Tibial nerve (tissue), 4 donors: Measurements from ENCODE around the gene GABRB1. TPM values are rescaled to one million over a fixed set of nuclear protein-coding genes. Genes with fewer than 3 reads are reported as not detected.

Experiments used
- DNase-seq, 2 donors: peaks; one replicate each; pipeline ENCODE4 v3.0.0-alpha.2; 2019; ENCODE audit warnings: low spot score in 2 of 2
- H3K27ac ChIP-seq, 4 donors: fragments of 200-600 bp; sonication (generic) in 3 of 4; one replicate each; pipeline ENCODE4 v1.5.1; 2017 to 2019; ENCODE audit warnings: mild to moderate bottlenecking in 1 of 4
- H3K27me3 ChIP-seq, 2 donors: fragments of 200-600 bp; sonication (generic) in 1 of 2; one replicate each; pipeline versions ENCODE4 v1.5.1 to v1.6.0; 2017 to 2019
- H3K36me3 ChIP-seq, 3 donors: fragments of 200-600 bp; sonication (generic); one replicate each; pipeline ENCODE4 v1.5.1; 2018 to 2019
- H3K4me1 ChIP-seq, 4 donors: fragments of 200-600 bp; sonication (generic) in 3 of 4; one replicate each; pipeline ENCODE4 v1.5.1; 2017 to 2019
- H3K4me3 ChIP-seq, 4 donors: fragments of 200-600 bp; sonication (generic) in 3 of 4; one replicate each; pipeline ENCODE4 v1.5.1; 2017 to 2019; ENCODE audit warnings: mild to moderate bottlenecking in 1 of 4, moderate library complexity in 1 of 4
- H3K9me3 ChIP-seq, 4 donors: fragments of 200-600 bp; sonication (generic) in 3 of 4; one replicate each; pipeline ENCODE4 v1.5.1; 2017 to 2019
- EP300 ChIP-seq, 2 donors: sonication (generic); formaldehyde crosslinking; IDR thresholded peaks; one replicate each; pipeline ENCODE4 v1.6.1; 2017; ENCODE audit warnings: antibody characterized with exemption in 2 of 2, mild to moderate bottlenecking in 1 of 2
- POLR2A ChIP-seq, 2 donors: fragments of 450-650 bp; IDR thresholded peaks; one replicate each; pipeline ENCODE4 v1.6.1; 2017; ENCODE audit warnings: antibody characterized with exemption in 2 of 2, mild to moderate bottlenecking in 2 of 2, moderate library complexity in 2 of 2
- WGBS, 2 donors: methylation state at CpG; one replicate each; pipeline ENCODE4 v1.1.5; 2018; 5-methylcytosine and 5-hydroxymethylcytosine counted together
- total RNA-seq, 4 donors: library from RNA; depleted of rRNA; stranded (reverse); fragments of >200 nt; gene quantifications; one replicate each; pipeline ENCODE4 v1.1.0, GENCODE V29; 2016
- TF ChIP-seq, protein P1 (sequence below), 5 experiments: fragments of 200-600 bp in 3 of 5; fragments of 450-650 bp in 2 of 5; sonication (generic) in 3 of 5; IDR thresholded peaks; one replicate each; pipeline ENCODE4 v1.5.1; 2016 to 2019; ENCODE audit warnings: antibody characterized with exemption in 5 of 5, mild to moderate bottlenecking in 3 of 5, moderate library complexity in 2 of 5

Gene GABRB1
- total RNA-seq, 4 donors from 2014 or later = not detected

DNA sequence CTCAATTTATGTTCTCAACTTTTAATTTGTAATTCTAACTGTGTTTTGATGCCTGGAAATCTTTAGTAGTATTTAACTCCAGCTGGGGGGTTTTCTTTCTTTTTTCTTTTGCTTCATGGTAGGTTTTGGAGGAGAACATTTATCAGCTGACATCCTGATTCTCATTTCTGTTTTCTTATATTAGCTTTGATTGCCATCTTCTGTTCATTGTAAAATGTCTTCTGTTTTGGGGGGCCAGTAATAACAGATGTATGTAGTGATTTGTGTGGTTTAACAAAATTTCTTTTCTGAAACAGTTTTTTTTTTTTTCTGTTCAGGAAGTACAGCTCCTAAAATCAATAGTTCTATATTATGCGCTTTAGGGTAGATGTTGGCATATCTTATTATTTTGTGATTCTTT lies 182.2 kb downstream of the GABRB1 start:
- Histone ChIP-seq H3K9me3 (no peaks in the 10 kb centered on the region), H3K36me3 (no peaks in the 10 kb centered on the region), H3K27ac (peak overlapping the region in 1 of 4 donors; percentile 73), H3K4me3 (no peak overlapping the region), H3K4me1 (no peaks in the 10 kb centered on the region), H3K27me3 (no peaks in the 10 kb centered on the region)
- DNase-seq = no peak
- TF ChIP-seq POLR2A (IDR thresholded peaks at IDR 0.05) (no peak), EP300 (IDR thresholded peaks at IDR 0.05) (no peak)
- TF ChIP-seq, protein P1, sequence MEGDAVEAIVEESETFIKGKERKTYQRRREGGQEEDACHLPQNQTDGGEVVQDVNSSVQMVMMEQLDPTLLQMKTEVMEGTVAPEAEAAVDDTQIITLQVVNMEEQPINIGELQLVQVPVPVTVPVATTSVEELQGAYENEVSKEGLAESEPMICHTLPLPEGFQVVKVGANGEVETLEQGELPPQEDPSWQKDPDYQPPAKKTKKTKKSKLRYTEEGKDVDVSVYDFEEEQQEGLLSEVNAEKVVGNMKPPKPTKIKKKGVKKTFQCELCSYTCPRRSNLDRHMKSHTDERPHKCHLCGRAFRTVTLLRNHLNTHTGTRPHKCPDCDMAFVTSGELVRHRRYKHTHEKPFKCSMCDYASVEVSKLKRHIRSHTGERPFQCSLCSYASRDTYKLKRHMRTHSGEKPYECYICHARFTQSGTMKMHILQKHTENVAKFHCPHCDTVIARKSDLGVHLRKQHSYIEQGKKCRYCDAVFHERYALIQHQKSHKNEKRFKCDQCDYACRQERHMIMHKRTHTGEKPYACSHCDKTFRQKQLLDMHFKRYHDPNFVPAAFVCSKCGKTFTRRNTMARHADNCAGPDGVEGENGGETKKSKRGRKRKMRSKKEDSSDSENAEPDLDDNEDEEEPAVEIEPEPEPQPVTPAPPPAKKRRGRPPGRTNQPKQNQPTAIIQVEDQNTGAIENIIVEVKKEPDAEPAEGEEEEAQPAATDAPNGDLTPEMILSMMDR (IDR thresholded peaks at IDR 0.05) = no peak
- WGBS, 2 donors = 51 to 62% methylated on average over 1 of the region's 1 CpG

DNA sequence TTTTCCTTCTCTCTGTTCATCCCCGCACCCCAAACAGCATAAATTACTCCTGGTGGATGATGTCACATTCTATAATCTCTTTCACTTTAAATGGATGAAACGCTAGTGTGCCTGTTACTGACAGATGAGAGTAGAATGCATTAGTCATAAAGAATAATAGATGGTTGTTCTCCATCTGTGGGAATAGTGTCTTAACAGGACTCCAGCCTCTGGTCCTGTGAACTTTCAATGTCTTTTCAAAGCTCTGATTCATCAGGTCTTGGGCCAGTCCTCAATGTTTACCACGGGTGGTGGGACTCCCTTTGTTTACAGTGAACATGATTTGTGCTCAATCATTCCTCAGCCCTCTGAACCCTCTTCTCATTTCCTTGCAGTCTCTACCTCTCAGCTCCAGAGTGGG lies 182.6 kb downstream of the GABRB1 start:
- no peaks in the 10 kb centered on the region for H3K4me1 ChIP-seq
- H3K27ac ChIP-seq = peak overlapping the region in 1 of 4 donors; percentile 73
- H3K27me3 ChIP-seq = no peaks in the 10 kb centered on the region
- H3K36me3 ChIP-seq = no peaks in the 10 kb centered on the region
- no peaks in the 10 kb centered on the region for H3K9me3 ChIP-seq
- no peak for DNase-seq
- no peak overlapping the region for H3K4me3 ChIP-seq
- WGBS, 2 donors = 23 to 39% methylated on average over 3 of the region's 3 CpGs
- no peak for TF ChIP-seq POLR2A (IDR thresholded peaks at IDR 0.05)
- TF ChIP-seq, protein P1 (IDR thresholded peaks at IDR 0.05) = no peak
- TF ChIP-seq EP300 (IDR thresholded peaks at IDR 0.05) = no peak

DNA sequence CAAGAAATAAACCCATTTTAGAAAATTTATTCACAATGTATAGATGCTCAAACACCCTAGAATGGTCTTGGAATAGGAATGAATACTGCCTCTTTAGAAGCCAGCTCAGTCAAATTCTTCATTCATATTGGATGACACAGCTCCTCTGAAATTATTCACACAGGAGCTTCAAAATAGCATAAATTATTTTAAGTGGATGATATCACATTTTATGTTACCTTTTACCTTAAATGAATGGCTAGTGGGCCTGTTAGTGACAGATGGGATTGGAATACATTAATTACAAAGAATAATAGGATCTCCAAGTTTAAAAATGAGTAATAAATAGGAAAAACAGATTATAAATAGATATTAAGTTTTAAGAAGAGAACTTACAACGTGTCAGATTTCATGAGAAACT lies 184.4 kb downstream of the GABRB1 start:
- Histone ChIP-seq H3K36me3 (no peaks in the 10 kb centered on the region), H3K4me3 (no peak overlapping the region), H3K27ac (no peak overlapping the region), H3K4me1 (no peaks in the 10 kb centered on the region), H3K27me3 (no peaks in the 10 kb centered on the region), H3K9me3 (no peaks in the 10 kb centered on the region)
- TF ChIP-seq POLR2A (IDR thresholded peaks at IDR 0.05) (no peak), EP300 (IDR thresholded peaks at IDR 0.05) (no peak)
- TF ChIP-seq, protein P1 (IDR thresholded peaks at IDR 0.05) = no peak
- DNase-seq = no peak
- WGBS, 2 donors = 35 to 42% methylated on average over 1 of the region's 1 CpG

DNA sequence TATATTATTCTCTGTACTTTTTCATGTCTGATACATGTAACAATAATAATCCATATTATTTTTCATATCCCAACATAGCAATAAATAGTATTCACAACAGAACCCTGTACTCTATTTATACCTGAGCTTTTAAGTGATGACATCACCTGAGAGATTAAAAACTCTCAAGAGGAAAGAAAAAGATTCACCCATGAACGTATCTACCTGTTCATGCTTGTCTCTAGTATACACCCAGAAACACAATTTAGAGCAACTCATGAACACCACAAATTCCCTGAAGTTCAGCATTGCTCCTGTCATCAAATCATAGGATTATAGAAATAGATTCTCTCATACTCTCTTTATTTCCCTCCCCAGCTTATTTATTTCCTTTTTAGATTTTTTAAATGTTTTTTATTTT lies 185.9 kb downstream of the GABRB1 start:
- Histone ChIP-seq H3K9me3 (no peaks in the 10 kb centered on the region), H3K4me1 (no peaks in the 10 kb centered on the region), H3K36me3 (no peaks in the 10 kb centered on the region), H3K27me3 (no peaks in the 10 kb centered on the region), H3K27ac (no peak overlapping the region), H3K4me3 (no peak overlapping the region)
- no peak for DNase-seq
- TF ChIP-seq, protein P1 (IDR thresholded peaks at IDR 0.05) = no peak
- TF ChIP-seq POLR2A (IDR thresholded peaks at IDR 0.05) = no peak
- no peak for TF ChIP-seq EP300 (IDR thresholded peaks at IDR 0.05)
- 78 to 80% methylated on average over 1 of the region's 1 CpG for WGBS, 2 donors

DNA sequence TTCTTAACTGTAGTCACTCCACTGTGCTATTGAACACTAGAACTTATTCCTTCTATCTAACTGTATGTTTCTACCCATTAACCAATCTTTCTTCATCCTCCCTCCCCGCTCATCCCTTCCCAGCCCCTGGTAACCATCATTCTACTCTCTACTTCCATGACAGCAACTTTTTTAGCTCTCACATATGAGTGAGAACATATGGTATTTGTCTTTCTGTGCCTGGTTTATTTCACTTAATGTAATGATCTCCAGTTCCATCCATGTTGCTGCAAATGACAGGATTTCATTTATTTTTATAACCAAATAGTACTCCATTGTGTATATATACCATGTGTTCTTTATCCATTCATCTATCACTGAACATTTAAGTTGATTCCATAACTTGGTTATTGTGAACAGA lies 186.5 kb downstream of the GABRB1 start:
- WGBS, 2 donors = 84 to 92% methylated on average over 1 of the region's 1 CpG
- Histone ChIP-seq H3K27me3 (no peaks in the 10 kb centered on the region), H3K36me3 (no peaks in the 10 kb centered on the region), H3K9me3 (no peaks in the 10 kb centered on the region), H3K27ac (no peak overlapping the region), H3K4me1 (no peaks in the 10 kb centered on the region), H3K4me3 (no peak overlapping the region)
- no peak for DNase-seq
- TF ChIP-seq POLR2A (IDR thresholded peaks at IDR 0.05) (no peak), EP300 (IDR thresholded peaks at IDR 0.05) (no peak)
- TF ChIP-seq, protein P1 (IDR thresholded peaks at IDR 0.05) = no peak
